ENCODE results near the gene PCDHA2.

DNA sequence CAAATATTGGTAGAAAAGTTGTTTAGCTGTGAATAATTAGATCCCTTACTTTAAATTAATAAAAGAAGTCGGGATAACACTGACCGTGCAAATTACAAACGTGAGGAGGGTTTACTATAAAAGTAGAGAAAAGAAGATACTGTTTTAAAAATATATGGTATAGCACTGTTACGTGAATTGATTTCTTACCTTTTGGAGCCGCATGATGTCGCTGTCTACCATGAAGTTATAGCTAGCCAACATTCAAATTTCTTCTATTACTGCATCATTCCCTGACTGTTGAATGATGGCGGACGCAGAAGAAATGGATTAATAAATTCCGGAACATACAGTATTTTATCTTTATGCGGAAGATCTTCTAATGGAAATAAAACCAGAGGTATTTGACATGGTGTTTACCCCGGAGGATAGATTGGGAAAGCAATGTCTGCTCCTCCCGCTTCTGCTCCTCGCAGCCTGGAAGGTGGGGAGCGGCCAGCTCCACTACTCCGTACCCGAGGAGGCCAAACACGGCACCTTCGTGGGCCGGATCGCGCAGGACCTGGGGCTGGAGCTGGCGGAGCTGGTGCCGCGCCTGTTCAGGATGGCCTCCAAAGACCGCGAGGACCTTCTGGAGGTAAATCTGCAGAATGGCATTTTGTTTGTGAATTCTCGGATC, 33.2 kb downstream of the PCDHA2 start, which contains the start of gene PCDHA6:
- TF ChIP-seq, protein P1, sequence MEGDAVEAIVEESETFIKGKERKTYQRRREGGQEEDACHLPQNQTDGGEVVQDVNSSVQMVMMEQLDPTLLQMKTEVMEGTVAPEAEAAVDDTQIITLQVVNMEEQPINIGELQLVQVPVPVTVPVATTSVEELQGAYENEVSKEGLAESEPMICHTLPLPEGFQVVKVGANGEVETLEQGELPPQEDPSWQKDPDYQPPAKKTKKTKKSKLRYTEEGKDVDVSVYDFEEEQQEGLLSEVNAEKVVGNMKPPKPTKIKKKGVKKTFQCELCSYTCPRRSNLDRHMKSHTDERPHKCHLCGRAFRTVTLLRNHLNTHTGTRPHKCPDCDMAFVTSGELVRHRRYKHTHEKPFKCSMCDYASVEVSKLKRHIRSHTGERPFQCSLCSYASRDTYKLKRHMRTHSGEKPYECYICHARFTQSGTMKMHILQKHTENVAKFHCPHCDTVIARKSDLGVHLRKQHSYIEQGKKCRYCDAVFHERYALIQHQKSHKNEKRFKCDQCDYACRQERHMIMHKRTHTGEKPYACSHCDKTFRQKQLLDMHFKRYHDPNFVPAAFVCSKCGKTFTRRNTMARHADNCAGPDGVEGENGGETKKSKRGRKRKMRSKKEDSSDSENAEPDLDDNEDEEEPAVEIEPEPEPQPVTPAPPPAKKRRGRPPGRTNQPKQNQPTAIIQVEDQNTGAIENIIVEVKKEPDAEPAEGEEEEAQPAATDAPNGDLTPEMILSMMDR (IDR thresholded peaks at IDR 0.05 in 2 of 3, conservative IDR thresholded peaks at IDR 0.05 in 1 of 3; ENCODE audit: insufficient read depth in 2 of 3, low read depth in 1 of 3, low read length in 3 of 3) = peak; percentile 13 to 28 (median 19); a peak in 2 of 6 replicates
- TF ChIP-seq ELF4 (CRISPR knock-in tag; IDR thresholded peaks at IDR 0.05) (no peak), JUND (IDR thresholded peaks at IDR 0.05; ENCODE audit: borderline replicate concordance, low read depth, low read length) (no peak), JUND (tag; IDR thresholded peaks at IDR 0.05; ENCODE audit: borderline replicate concordance, low read depth, low read length) (no peak), RBM14 (IDR thresholded peaks at IDR 0.05; ENCODE audit: borderline replicate concordance, insufficient read depth, low read depth, low read length) (no peak), MEF2D (tag; conservative IDR thresholded peaks at IDR 0.05; ENCODE audit: low read depth) (no peak), U2AF2 (optimal IDR thresholded peaks at IDR 0.05; ENCODE audit: low read depth, low read length) (no peak), BCL6 (CRISPR knock-in tag; IDR thresholded peaks at IDR 0.05) (no peak), ZNF184 (CRISPR knock-in tag; IDR thresholded peaks at IDR 0.05) (no peak), RBM39 (optimal IDR thresholded peaks at IDR 0.05; ENCODE audit: low read depth, low read length) (no peak)
- TF ChIP-seq, protein P2, sequence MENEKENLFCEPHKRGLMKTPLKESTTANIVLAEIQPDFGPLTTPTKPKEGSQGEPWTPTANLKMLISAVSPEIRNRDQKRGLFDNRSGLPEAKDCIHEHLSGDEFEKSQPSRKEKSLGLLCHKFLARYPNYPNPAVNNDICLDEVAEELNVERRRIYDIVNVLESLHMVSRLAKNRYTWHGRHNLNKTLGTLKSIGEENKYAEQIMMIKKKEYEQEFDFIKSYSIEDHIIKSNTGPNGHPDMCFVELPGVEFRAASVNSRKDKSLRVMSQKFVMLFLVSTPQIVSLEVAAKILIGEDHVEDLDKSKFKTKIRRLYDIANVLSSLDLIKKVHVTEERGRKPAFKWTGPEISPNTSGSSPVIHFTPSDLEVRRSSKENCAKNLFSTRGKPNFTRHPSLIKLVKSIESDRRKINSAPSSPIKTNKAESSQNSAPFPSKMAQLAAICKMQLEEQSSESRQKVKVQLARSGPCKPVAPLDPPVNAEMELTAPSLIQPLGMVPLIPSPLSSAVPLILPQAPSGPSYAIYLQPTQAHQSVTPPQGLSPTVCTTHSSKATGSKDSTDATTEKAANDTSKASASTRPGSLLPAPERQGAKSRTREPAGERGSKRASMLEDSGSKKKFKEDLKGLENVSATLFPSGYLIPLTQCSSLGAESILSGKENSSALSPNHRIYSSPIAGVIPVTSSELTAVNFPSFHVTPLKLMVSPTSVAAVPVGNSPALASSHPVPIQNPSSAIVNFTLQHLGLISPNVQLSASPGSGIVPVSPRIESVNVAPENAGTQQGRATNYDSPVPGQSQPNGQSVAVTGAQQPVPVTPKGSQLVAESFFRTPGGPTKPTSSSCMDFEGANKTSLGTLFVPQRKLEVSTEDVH (IDR thresholded peaks at IDR 0.05; ENCODE audit: low read depth, partially characterized antibody) = no peak
- TF ChIP-seq, protein P3, sequence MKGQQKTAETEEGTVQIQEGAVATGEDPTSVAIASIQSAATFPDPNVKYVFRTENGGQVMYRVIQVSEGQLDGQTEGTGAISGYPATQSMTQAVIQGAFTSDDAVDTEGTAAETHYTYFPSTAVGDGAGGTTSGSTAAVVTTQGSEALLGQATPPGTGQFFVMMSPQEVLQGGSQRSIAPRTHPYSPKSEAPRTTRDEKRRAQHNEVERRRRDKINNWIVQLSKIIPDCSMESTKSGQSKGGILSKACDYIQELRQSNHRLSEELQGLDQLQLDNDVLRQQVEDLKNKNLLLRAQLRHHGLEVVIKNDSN (CRISPR knock-in tag; IDR thresholded peaks at IDR 0.05) = no peak

All from K562 (cell line).